GM12891 (cell line): ENCODE data around the gene ECD.

Source experiments
- DNase-seq: peaks from one replicate; pipeline ENCODE4 v3.0.0; 2011; ENCODE audit warnings: low spot score; ENCODE audit not compliant: insufficient read length
- FAIRE-seq: peaks from 2 replicates; lab custom pipeline; 2011; peaks lifted over from hg19 to GRCh38; lab: Jason Lieb, UNC
- PAX5 ChIP-seq: IDR thresholded peaks from 2 replicates; pipeline ENCODE4 v1.6.1; 2011; ENCODE audit warnings: low read length, moderate library complexity, mild to moderate bottlenecking; ENCODE audit not compliant: insufficient read depth, severe bottlenecking
- POLR2A ChIP-seq: IDR thresholded peaks from 2 replicates; pipeline ENCODE4 v1.6.1; 2011; ENCODE audit warnings: low read depth, low read length, control low read depth
- POLR2AphosphoS5 ChIP-seq: IDR thresholded peaks from 2 replicates; pipeline ENCODE4 v1.6.1; 2011; ENCODE audit warnings: low read depth, low read length, control low read depth
- POU2F2 ChIP-seq: IDR thresholded peaks from 2 replicates; pipeline ENCODE4 v1.6.1; 2011; ENCODE audit warnings: low read depth, mild to moderate bottlenecking, control low read depth, low read length, moderate library complexity
- SPI1 ChIP-seq: IDR thresholded peaks from 2 replicates; pipeline ENCODE4 v1.6.1; 2011; ENCODE audit warnings: low read depth, low read length, control low read depth
- TAF1 ChIP-seq: IDR thresholded peaks from 2 replicates; pipeline ENCODE4 v1.6.1; 2011; ENCODE audit warnings: low read depth, low read length, control low read depth

The ECD gene

GRCh38 chr10:73190188-73190587 is 22.4 kb upstream of the ECD start:
- TF ChIP-seq PAX5 (no peak), TAF1 (no peak), SPI1 (no peak), POLR2A (no peak), POU2F2 (no peak), POLR2AphosphoS5 (no peak)
- FAIRE-seq (no peak), DNase-seq (no peak)

GRCh38 chr10:73186266-73186665 is 18.5 kb upstream of the ECD start:
- FAIRE-seq: no peak
- TF ChIP-seq POLR2A: no peak
- TF ChIP-seq POU2F2: no peak
- TF ChIP-seq SPI1: no peak
- TF ChIP-seq POLR2AphosphoS5: no peak
- no peak for DNase-seq

GRCh38 chr10:73183667-73184281 is 16.0 kb upstream of the ECD start:
- no peak for TF ChIP-seq PAX5
- TF ChIP-seq POU2F2: no peak
- no peak for TF ChIP-seq SPI1
- no peak for TF ChIP-seq POLR2A
- no peak for TF ChIP-seq TAF1
- TF ChIP-seq POLR2AphosphoS5: no peak
- no peak for FAIRE-seq
- no peak for DNase-seq

- FAIRE-seq (no peak), DNase-seq (no peak)
- TF ChIP-seq TAF1: no peak
- TF ChIP-seq POU2F2: no peak
- TF ChIP-seq POLR2A: no peak
- TF ChIP-seq PAX5: no peak
- no peak for TF ChIP-seq SPI1
- TF ChIP-seq POLR2AphosphoS5: no peak
Measured at GRCh38 chr10:73182568-73182967, 14.8 kb upstream of the ECD start.

- FAIRE-seq: no peak
- no peak for TF ChIP-seq TAF1
- no peak for DNase-seq
Measured at GRCh38 chr10:73174148-73174925, 6.5 kb upstream of the ECD start.

GRCh38 chr10:73172867-73173266 is 5.1 kb upstream of the ECD start:
- FAIRE-seq (no peak), DNase-seq (no peak)
- TF ChIP-seq POU2F2 (no peak), SPI1 (no peak), POLR2AphosphoS5 (no peak), PAX5 (no peak), POLR2A (no peak), TAF1 (no peak)

- DNase-seq: no peak
- TF ChIP-seq SPI1: no peak
- no peak for TF ChIP-seq POLR2AphosphoS5
- TF ChIP-seq POLR2A: no peak
- no peak for TF ChIP-seq POU2F2
- no peak for TF ChIP-seq TAF1
- TF ChIP-seq PAX5: no peak
- FAIRE-seq: no peak
Measured at GRCh38 chr10:73169320-73169719, 1.5 kb upstream of the ECD start.

- peak; percentile 35 for FAIRE-seq
- TF ChIP-seq POU2F2: no peak
- TF ChIP-seq SPI1: no peak
- TF ChIP-seq POLR2AphosphoS5: no peak
- no peak for TF ChIP-seq PAX5
- no peak for TF ChIP-seq POLR2A
- TF ChIP-seq TAF1: no peak
- peak; percentile 29 for DNase-seq
Measured at GRCh38 chr10:73168465-73168803, 626 bp upstream of the ECD start.

- FAIRE-seq (no peak), DNase-seq (no peak)
- TF ChIP-seq POLR2AphosphoS5: no peak
- no peak for TF ChIP-seq POU2F2
- no peak for TF ChIP-seq PAX5
- TF ChIP-seq TAF1: no peak
- TF ChIP-seq POLR2A: no peak
- TF ChIP-seq SPI1: no peak
Measured at GRCh38 chr10:73167458-73167782, 388 bp downstream of the ECD start.

GRCh38 chr10:73166972-73167371 is 836 bp downstream of the ECD start:
- FAIRE-seq (no peak), DNase-seq (no peak)
- no peak for TF ChIP-seq POU2F2
- no peak for TF ChIP-seq POLR2A
- no peak for TF ChIP-seq PAX5
- no peak for TF ChIP-seq SPI1
- no peak for TF ChIP-seq POLR2AphosphoS5
- no peak for TF ChIP-seq TAF1
